GM23338 (cell line): ENCODE data around the gene CDC42BPA. TPM values are rescaled to one million over a fixed set of nuclear protein-coding genes. Genes with fewer than 3 reads are reported as not detected.

Experiments used
- ATAC-seq: fragments of 200-7000 bp; cut with Tn5 transposase; 3 replicates; pipeline ENCODE4 v1.9.1; 2020
- DNase-seq: peaks from one replicate; pipeline ENCODE4 v3.0.0-alpha.2; 2015; ENCODE audit warnings: low spot score
- H2AFZ ChIP-seq: fragments of 200-600 bp; sonication (generic); 2 replicates; pipeline ENCODE4 v1.8.0; 2016; ENCODE audit warnings: antibody characterized with exemption, mild to moderate bottlenecking, moderate library complexity
- H3F3A ChIP-seq: fragments of 200-600 bp; sonication (generic); replicated peaks from 2 replicates; pipeline ENCODE4 v1.8.0; 2017; ENCODE audit warnings: antibody characterized with exemption, mixed run types, low read depth
- H3K27ac ChIP-seq: fragments of 200-600 bp; sonication (generic); 2 replicates; pipeline ENCODE4 v1.6.1; 2016; ENCODE audit warnings: low read depth
- H3K27me3 ChIP-seq: fragments of 200-600 bp; sonication (generic); 2 replicates; pipeline ENCODE4 v1.8.0; 2016; ENCODE audit warnings: mild to moderate bottlenecking, mixed run types, moderate library complexity; ENCODE audit not compliant: insufficient read depth
- H3K36me3 ChIP-seq: fragments of 200-600 bp; sonication (generic); 2 replicates; pipeline ENCODE4 v1.8.0; 2016; ENCODE audit warnings: mild to moderate bottlenecking; ENCODE audit not compliant: insufficient read depth
- H3K4me1 ChIP-seq: fragments of 200-600 bp; sonication (generic); 2 replicates; pipeline ENCODE4 v1.8.0; 2016; ENCODE audit warnings: mild to moderate bottlenecking, moderate library complexity; ENCODE audit not compliant: insufficient read depth
- H3K4me2 ChIP-seq: fragments of 200-600 bp; sonication (generic); 2 replicates; pipeline ENCODE4 v1.7.1; 2017; ENCODE audit warnings: mixed run types
- H3K4me3 ChIP-seq: fragments of 200-600 bp; sonication (generic); 2 replicates; pipeline ENCODE4 v1.6.1; 2016; ENCODE audit warnings: mixed run types
- H3K79me2 ChIP-seq: fragments of 200-600 bp; sonication (generic); replicated peaks from 2 replicates; pipeline ENCODE4 v1.8.0; 2017; ENCODE audit warnings: mild to moderate bottlenecking; ENCODE audit not compliant: insufficient read depth
- H3K9me2 ChIP-seq: fragments of 200-600 bp; sonication (generic); 2 replicates; pipeline ENCODE4 v1.8.0; 2017; ENCODE audit not compliant: insufficient read depth
- H4K20me1 ChIP-seq: fragments of 200-600 bp; sonication (generic); replicated peaks from 2 replicates; pipeline ENCODE4 v1.8.0; 2017; ENCODE audit warnings: mild to moderate bottlenecking; ENCODE audit not compliant: insufficient read depth
- H3K27ac Mint-ChIP-seq: 2 replicates; pipeline ENCODE4 v1.8.0; 2020; ENCODE audit warnings: inconsistent platforms, mild to moderate bottlenecking, moderate library complexity, mixed read lengths
- H3K27me3 Mint-ChIP-seq: 3 replicates; pipeline ENCODE4 v1.8.0; 2022; ENCODE audit warnings: low read depth, mild to moderate bottlenecking, moderate library complexity, mixed read lengths, inconsistent platforms; ENCODE audit not compliant: insufficient read depth, poor library complexity
- H3K36me3 Mint-ChIP-seq: 3 replicates; pipeline ENCODE4 v1.8.0; 2021; ENCODE audit warnings: low read depth, mild to moderate bottlenecking, inconsistent platforms, moderate library complexity, mixed read lengths
- H3K4me1 Mint-ChIP-seq: 3 replicates; pipeline ENCODE4 v1.8.0; 2020; ENCODE audit warnings: mild to moderate bottlenecking, inconsistent platforms, mixed read lengths
- H3K4me3 Mint-ChIP-seq: 3 replicates; pipeline ENCODE4 v1.8.0; 2021; ENCODE audit warnings: moderate library complexity, mild to moderate bottlenecking, inconsistent platforms, mixed read lengths
- H3K9me3 Mint-ChIP-seq: 3 replicates; pipeline ENCODE4 v1.8.0; 2020; ENCODE audit warnings: moderate library complexity, mild to moderate bottlenecking, inconsistent platforms, mixed read lengths
- CREB1 ChIP-seq: fragments of 250-450 bp; sonication (Bioruptor Pico); IDR thresholded peaks from 2 replicates; pipeline ENCODE4 v1.5.0; 2020; ENCODE audit warnings: low read depth, mild to moderate bottlenecking, moderate library complexity
- CTCF ChIP-seq, 2 experiments: fragments of 200-600 bp in 1 of 2; sonication (generic) in 1 of 2; conservative IDR thresholded peaks; 2 replicates each; pipeline versions ENCODE4 v1.5.1 to v1.6.1; 2016 to 2017; ENCODE audit warnings: antibody characterized with exemption in 2 of 2, low read depth in 2 of 2, mild to moderate bottlenecking in 2 of 2, moderate library complexity in 1 of 2
- ETS1 ChIP-seq: IDR thresholded peaks from 2 replicates; pipeline ENCODE4 v1.6.1; 2016; ENCODE audit warnings: antibody characterized with exemption
- EZH2 ChIP-seq: fragments of 200-600 bp; sonication (generic); IDR thresholded peaks from one replicate; pipeline ENCODE4 v1.8.0; 2017; ENCODE audit warnings: antibody characterized with exemption, mild to moderate bottlenecking, low read depth; ENCODE audit not compliant: unreplicated experiment
- EZH2phosphoT487 ChIP-seq: fragments of 200-600 bp; sonication (generic); IDR thresholded peaks from one replicate; pipeline ENCODE4 v1.8.1; 2018; ENCODE audit warnings: antibody characterized with exemption; ENCODE audit not compliant: unreplicated experiment
- JUNB ChIP-seq: IDR thresholded peaks from one replicate; pipeline ENCODE4 v1.6.1; 2016; ENCODE audit warnings: antibody characterized with exemption; ENCODE audit not compliant: unreplicated experiment
- NANOG ChIP-seq: IDR thresholded peaks from 2 replicates; pipeline ENCODE4 v1.6.1; 2016; ENCODE audit warnings: antibody characterized with exemption, borderline replicate concordance
- POLR2AphosphoS5 ChIP-seq: IDR thresholded peaks from 2 replicates; pipeline ENCODE4 v1.6.1; 2016; ENCODE audit warnings: antibody characterized with exemption, low read depth
- REST ChIP-seq: IDR thresholded peaks from one replicate; pipeline ENCODE4 v1.6.1; 2018; ENCODE audit warnings: antibody characterized with exemption; ENCODE audit not compliant: unreplicated experiment
- STAT1 ChIP-seq: IDR thresholded peaks from one replicate; pipeline ENCODE4 v1.6.1; 2016; ENCODE audit warnings: antibody characterized with exemption; ENCODE audit not compliant: unreplicated experiment
- ZNF114 ChIP-seq: fragments of 250-450 bp; sonication (Bioruptor Pico); IDR thresholded peaks from 2 replicates; pipeline ENCODE4 v1.5.0; 2020; ENCODE audit warnings: mild to moderate bottlenecking, moderate library complexity
- ZNF331 ChIP-seq: fragments of 250-450 bp; sonication (Bioruptor Pico); IDR thresholded peaks from 2 replicates; pipeline ENCODE4 v1.5.0; 2020; ENCODE audit warnings: low read depth, mild to moderate bottlenecking, moderate library complexity
- ZNF462 ChIP-seq: fragments of 250-450 bp; sonication (Bioruptor Pico); IDR thresholded peaks from 2 replicates; pipeline ENCODE4 v1.5.0; 2020; ENCODE audit warnings: mild to moderate bottlenecking, moderate library complexity
- polyA plus RNA-seq: library from polyadenylated mRNA; unstranded; fragments of >200 nt; fragmentation: Nextera tagmentation; extraction: Ambion mirVana; gene quantifications from 2 replicates; pipeline ENCODE4 v1.2.1, GENCODE V29; 2016
- total RNA-seq: library from RNA; depleted of rRNA; stranded (reverse); fragments of >200 nt; shearing (Covaris generic); gene quantifications from 2 replicates; pipeline ENCODE4 v1.2.3, GENCODE V29; 2014

CDC42BPA gene
- total and polyA plus RNA-seq, 2 experiments from 2014 or later: 17.7 to 40.1 TPM

- ATAC-seq (no peak), DNase-seq (no peak)
- H4K20me1 ChIP-seq: no peaks in the 10 kb centered on the region
- Mint-ChIP-seq H3K9me3 (no peaks in the 10 kb centered on the region), H3K4me3 (no peak overlapping the region), H3K36me3 (peaks cover 16% of the 10 kb centered on the region), H3K27me3 (no peaks in the 10 kb centered on the region), H3K27ac (no peak overlapping the region), H3K4me1 (0 out of 3 replicates have a peak, but pooled peaks cover 3% of the 10 kb centered on the region)
- H3K9me2 ChIP-seq: 0 out of 2 replicates have a peak, but pooled peaks cover 3% of the 10 kb centered on the region
- H3K36me3 ChIP-seq: no peaks in the 10 kb centered on the region
- H3K4me2 ChIP-seq: no peak overlapping the region
- H3K4me1 ChIP-seq: no peaks in the 10 kb centered on the region
- H3K27ac ChIP-seq: no peak overlapping the region
- no peak overlapping the region for H3K4me3 ChIP-seq
- TF ChIP-seq POLR2AphosphoS5: no peak
- no peak for TF ChIP-seq STAT1
- no peak for TF ChIP-seq NANOG
- no peak for TF ChIP-seq EZH2phosphoT487
- no peak for TF ChIP-seq CREB1 (CRISPR knock-in tag)
- no peak for TF ChIP-seq EZH2
- TF ChIP-seq ETS1: no peak
- no peak for TF ChIP-seq ZNF462 (CRISPR knock-in tag)
- TF ChIP-seq ZNF114: no peak
- no peak for TF ChIP-seq CTCF (conservative IDR thresholded peaks at IDR 0.05; ENCODE audit: low read depth in 2 of 2)
- no peak for TF ChIP-seq JUNB
- TF ChIP-seq REST: no peak
- no peak for TF ChIP-seq ZNF331 (CRISPR knock-in tag)
- no peaks in the 10 kb centered on the region for H3K27me3 ChIP-seq
- H2AFZ ChIP-seq: no peak overlapping the region
- no peaks in the 10 kb centered on the region for H3K79me2 ChIP-seq
- no peaks in the 10 kb centered on the region for H3F3A ChIP-seq
Observed at GRCh38 chr1:227042292-227042691, 276.0 kb downstream of the CDC42BPA start.
